Activated naive CD4-positive, alpha-beta T cell treated with anti-CD3 and anti-CD28 coated beads, Interleukin-2, amount 10 ng/mL, durations not matched to agents 7 days and 5 days (primary cell): ENCODE results near the gene TNIK.
"Not testable (repeated sequence)": the region's sequence is repeated elsewhere in the genome, so short reads cannot be mapped to it uniquely, and the experiment has no call there.

ENCODE experiments used
- CTCF ChIA-PET: fragments of 350-600 bp; sonication (Branson Sonifier 250); formaldehyde crosslinking; loops from one replicate; lab custom pipeline; 2021; ENCODE audit warnings: antibody characterized with exemption; lab: Charles Lee
- DNase-seq: peaks from one replicate; pipeline ENCODE4 v3.0.0-alpha.2; 2020
- H3K27ac Mint-ChIP-seq: one replicate; pipeline ENCODE4 v1.8.0; 2021; ENCODE audit warnings: mild to moderate bottlenecking, moderate library complexity, mixed read lengths
- H3K27me3 Mint-ChIP-seq: one replicate; pipeline ENCODE4 v1.8.0; 2021; ENCODE audit warnings: mild to moderate bottlenecking, mixed read lengths
- H3K36me3 Mint-ChIP-seq: one replicate; pipeline ENCODE4 v1.8.0; 2021; ENCODE audit warnings: mixed read lengths
- H3K4me1 Mint-ChIP-seq: one replicate; pipeline ENCODE4 v1.8.0; 2021; ENCODE audit warnings: mixed read lengths
- H3K4me3 Mint-ChIP-seq: one replicate; pipeline ENCODE4 v1.8.0; 2021; ENCODE audit warnings: mild to moderate bottlenecking, moderate library complexity, mixed read lengths
- H3K9me3 Mint-ChIP-seq: one replicate; pipeline ENCODE4 v1.8.0; 2021; ENCODE audit warnings: mixed read lengths

The TNIK gene

GRCh38 chr3:171256445-171257250 is 203.6 kb downstream of the TNIK start:
- no peak overlapping the region for H3K4me3 Mint-ChIP-seq
- H3K36me3 Mint-ChIP-seq, result peaks cover 58% of the 10 kb centered on the region
- CTCF ChIA-PET, result interaction anchor here (0.9 to 2.0 kb wide), 2 partner anchors 11 to 204 kb away, joined by 3 to 5 read pairs; partner anchors contain the start of gene TNIK
- H3K27me3 Mint-ChIP-seq, result no peaks in the 10 kb centered on the region
- DNase-seq, result no peak
- H3K9me3 Mint-ChIP-seq, result peaks cover 7% of the 10 kb centered on the region
- peaks cover 84% of the 10 kb centered on the region for H3K4me1 Mint-ChIP-seq
- peak overlapping the region; percentile 99 for H3K27ac Mint-ChIP-seq

- H3K4me1 Mint-ChIP-seq, result peaks cover 76% of the 10 kb centered on the region
- peak overlapping the region; percentile 99 for H3K27ac Mint-ChIP-seq
- peaks cover 11% of the 10 kb centered on the region for H3K9me3 Mint-ChIP-seq
Measured at GRCh38 chr3:171255236-171255806, 204.9 kb downstream of the TNIK start.

GRCh38 chr3:171254315-171254714 is 205.9 kb downstream of the TNIK start:
- DNase-seq, result no peak
- peaks cover 62% of the 10 kb centered on the region for H3K36me3 Mint-ChIP-seq
- CTCF ChIA-PET, result no interaction called here
- peak overlapping the region; percentile 99 for H3K27ac Mint-ChIP-seq
- H3K4me3 Mint-ChIP-seq, result peak overlapping the region; percentile 26
- H3K27me3 Mint-ChIP-seq, result no peaks in the 10 kb centered on the region
- peaks cover 12% of the 10 kb centered on the region for H3K9me3 Mint-ChIP-seq
- peaks cover 72% of the 10 kb centered on the region for H3K4me1 Mint-ChIP-seq

More at GRCh38 chr3:171255236-171255806, 204.9 kb downstream of the TNIK start:
- peaks cover 59% of the 10 kb centered on the region for H3K36me3 Mint-ChIP-seq
- peak overlapping the region; percentile 49 for H3K4me3 Mint-ChIP-seq
- no peaks in the 10 kb centered on the region for H3K27me3 Mint-ChIP-seq
- CTCF ChIA-PET, result interaction anchor here (0.6 to 0.9 kb wide), 5 partner anchors 12 to 67 kb away, joined by 3 read pairs; no protein-coding TSS in a partner anchor
- DNase-seq, result peak; percentile 32

GRCh38 chr3:171251835-171252234 is 208.4 kb downstream of the TNIK start:
- H3K27me3 Mint-ChIP-seq, result no peaks in the 10 kb centered on the region
- peaks cover 7% of the 10 kb centered on the region for H3K9me3 Mint-ChIP-seq
- peak overlapping the region; percentile 50 for H3K27ac Mint-ChIP-seq
- DNase-seq, result peak; percentile 43
- H3K4me1 Mint-ChIP-seq, result peaks cover 50% of the 10 kb centered on the region
- CTCF ChIA-PET, result no interaction called here
- H3K36me3 Mint-ChIP-seq, result peaks cover 43% of the 10 kb centered on the region
- no peak overlapping the region for H3K4me3 Mint-ChIP-seq

GRCh38 chr3:171250444-171250843 is 209.8 kb downstream of the TNIK start:
- no peak for DNase-seq
- H3K36me3 Mint-ChIP-seq, result peaks cover 31% of the 10 kb centered on the region
- CTCF ChIA-PET, result interaction anchor here (0.7 to 1.3 kb wide), 2 partner anchors 10 to 63 kb away, joined by 3 read pairs; no protein-coding TSS in a partner anchor
- H3K4me3 Mint-ChIP-seq, result no peak overlapping the region
- H3K9me3 Mint-ChIP-seq, result peaks cover 7% of the 10 kb centered on the region
- no peaks in the 10 kb centered on the region for H3K27me3 Mint-ChIP-seq
- H3K4me1 Mint-ChIP-seq, result peaks cover 36% of the 10 kb centered on the region
- no peak overlapping the region for H3K27ac Mint-ChIP-seq

- Mint-ChIP-seq H3K4me1 (peaks cover 24% of the 10 kb centered on the region), H3K4me3 (peak overlapping the region; percentile 40), H3K27me3 (no peaks in the 10 kb centered on the region), H3K27ac (no peak overlapping the region), H3K36me3 (peaks cover 27% of the 10 kb centered on the region), H3K9me3 (peaks cover 7% of the 10 kb centered on the region)
- no peak for DNase-seq
- CTCF ChIA-PET, result interaction anchor here (0.7 to 1.3 kb wide), 5 partner anchors 9 to 304 kb away, joined by 3 to 5 read pairs (median 3); no protein-coding TSS in a partner anchor
Measured at GRCh38 chr3:171249245-171249644, 211.0 kb downstream of the TNIK start.

- peaks cover 7% of the 10 kb centered on the region for H3K9me3 Mint-ChIP-seq
- H3K36me3 Mint-ChIP-seq, result peaks cover 22% of the 10 kb centered on the region
- peaks cover 17% of the 10 kb centered on the region for H3K4me1 Mint-ChIP-seq
- H3K27ac Mint-ChIP-seq, result no peak overlapping the region
- CTCF ChIA-PET, result interaction anchor here (0.7 to 1.2 kb wide), 3 partner anchors 10 to 305 kb away, joined by 3 read pairs; no protein-coding TSS in a partner anchor
- no peak overlapping the region for H3K4me3 Mint-ChIP-seq
- H3K27me3 Mint-ChIP-seq, result no peaks in the 10 kb centered on the region
- no peak for DNase-seq
Measured at GRCh38 chr3:171248426-171249111, 211.6 kb downstream of the TNIK start.

GRCh38 chr3:171245796-171246765 is 214.1 kb downstream of the TNIK start:
- no peak overlapping the region for H3K4me3 Mint-ChIP-seq
- CTCF ChIA-PET, result interaction anchor here (0.6 kb wide), 1 partner anchor 300 kb away, joined by 5 read pairs; no protein-coding TSS in a partner anchor
- H3K27ac Mint-ChIP-seq, result no peak overlapping the region
- DNase-seq, result peak; percentile 31
- no peaks in the 10 kb centered on the region for H3K27me3 Mint-ChIP-seq
- no peaks in the 10 kb centered on the region for H3K4me1 Mint-ChIP-seq
- peaks cover 15% of the 10 kb centered on the region for H3K36me3 Mint-ChIP-seq
- peaks cover 6% of the 10 kb centered on the region for H3K9me3 Mint-ChIP-seq

- Mint-ChIP-seq H3K4me1 (no peaks in the 10 kb centered on the region), H3K36me3 (peaks cover 4% of the 10 kb centered on the region), H3K27ac (no peak overlapping the region), H3K4me3 (no peak overlapping the region), H3K9me3 (peaks cover 2% of the 10 kb centered on the region), H3K27me3 (no peaks in the 10 kb centered on the region)
- CTCF ChIA-PET, result no interaction called here
- no peak for DNase-seq
Measured at GRCh38 chr3:171242951-171243350, 217.3 kb downstream of the TNIK start.

GRCh38 chr3:171242170-171242569 is 218.0 kb downstream of the TNIK start:
- Mint-ChIP-seq H3K36me3 (peaks cover 4% of the 10 kb centered on the region), H3K4me1 (no peaks in the 10 kb centered on the region), H3K27ac (no peak overlapping the region), H3K27me3 (no peaks in the 10 kb centered on the region), H3K4me3 (no peak overlapping the region), H3K9me3 (peaks cover 2% of the 10 kb centered on the region)
- no peak for DNase-seq
- CTCF ChIA-PET, result no interaction called here

- H3K27me3 Mint-ChIP-seq, CTCF ChIA-PET, H3K4me3 Mint-ChIP-seq, H3K9me3 Mint-ChIP-seq, H3K4me1 Mint-ChIP-seq, H3K36me3 Mint-ChIP-seq, H3K27ac Mint-ChIP-seq, DNase-seq: not testable (repeated sequence)
Measured at GRCh38 chr3:171241655-171242054, 218.6 kb downstream of the TNIK start.

- DNase-seq, result no peak
- Mint-ChIP-seq H3K27ac (no peak overlapping the region), H3K4me1 (peaks cover 2% of the 10 kb centered on the region), H3K4me3 (no peak overlapping the region), H3K36me3 (peaks cover 8% of the 10 kb centered on the region), H3K9me3 (peaks cover 2% of the 10 kb centered on the region), H3K27me3 (no peaks in the 10 kb centered on the region)
- CTCF ChIA-PET, result no interaction called here
Measured at GRCh38 chr3:171240504-171240835, 219.7 kb downstream of the TNIK start.

- Mint-ChIP-seq H3K9me3 (peaks cover 4% of the 10 kb centered on the region), H3K27ac (no peak overlapping the region), H3K4me3 (no peak overlapping the region), H3K4me1 (peaks cover 5% of the 10 kb centered on the region), H3K36me3 (peaks cover 11% of the 10 kb centered on the region), H3K27me3 (no peaks in the 10 kb centered on the region)
- no peak for DNase-seq
- CTCF ChIA-PET, result no interaction called here
Measured at GRCh38 chr3:171239757-171240503, 220.3 kb downstream of the TNIK start.
